B cell (primary cell): ENCODE results near the gene MAGEC1.

Experiments
- CTCF ChIP-seq: fragments of 200-600 bp; IDR thresholded peaks from one replicate; pipeline ENCODE4 v1.8.0; 2022; ENCODE audit warnings: antibody characterized with exemption, mild to moderate bottlenecking
- EZH2 ChIP-seq: IDR thresholded peaks from 2 replicates; pipeline ENCODE4 v1.6.1; 2012; ENCODE audit warnings: borderline replicate concordance, low read depth, mild to moderate bottlenecking, moderate library complexity, low read length; ENCODE audit not compliant: insufficient read depth, poor library complexity, severe bottlenecking

- TF ChIP-seq EZH2 (no peak), CTCF (no peak)
Measured at GRCh38 chrX:141917801-141918200, 14.1 kb downstream of the MAGEC1 start.
